ENCODE measurements around the gene SV2B.

DNA sequence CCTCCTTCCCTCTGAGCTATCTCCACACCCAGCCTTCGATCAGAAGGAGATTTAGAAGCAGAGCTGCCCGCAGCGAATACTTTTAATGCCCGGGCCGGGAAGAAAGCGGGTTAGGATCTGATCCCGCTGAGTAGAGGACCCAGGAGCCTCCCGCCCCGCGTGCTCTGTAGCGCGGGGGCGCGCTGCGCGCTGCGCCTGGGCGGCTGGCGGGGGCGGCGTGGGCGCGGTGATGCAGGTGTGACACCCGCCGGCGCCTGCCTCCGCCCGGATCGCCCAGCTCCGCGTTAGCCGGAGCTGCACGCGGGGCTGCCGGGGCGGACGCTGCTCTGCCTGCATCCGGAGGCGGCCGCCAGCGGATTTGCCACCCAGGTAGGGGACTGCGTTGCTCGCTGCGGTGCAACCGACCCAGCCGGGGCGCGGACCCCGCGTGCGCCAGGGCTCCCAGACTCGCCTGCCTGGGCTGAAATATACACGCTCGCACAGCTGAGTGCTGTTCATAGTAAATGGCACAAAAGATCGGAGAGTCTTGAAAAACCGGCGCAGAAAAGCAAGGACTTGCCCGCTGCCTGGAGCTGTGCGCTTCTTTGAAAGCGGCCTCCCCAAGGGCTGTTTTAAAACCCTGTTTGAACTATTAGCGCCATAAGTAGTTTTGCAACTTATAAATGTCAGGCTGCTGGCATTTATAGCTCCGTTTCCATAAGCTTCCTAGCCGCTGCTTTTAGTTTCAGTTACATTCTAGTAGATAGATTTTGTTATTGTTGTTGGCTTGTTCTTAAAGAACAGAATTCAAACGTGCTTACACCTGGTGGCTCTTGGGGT, at the start of gene SV2B:
- TF ChIP-seq, protein P1, sequence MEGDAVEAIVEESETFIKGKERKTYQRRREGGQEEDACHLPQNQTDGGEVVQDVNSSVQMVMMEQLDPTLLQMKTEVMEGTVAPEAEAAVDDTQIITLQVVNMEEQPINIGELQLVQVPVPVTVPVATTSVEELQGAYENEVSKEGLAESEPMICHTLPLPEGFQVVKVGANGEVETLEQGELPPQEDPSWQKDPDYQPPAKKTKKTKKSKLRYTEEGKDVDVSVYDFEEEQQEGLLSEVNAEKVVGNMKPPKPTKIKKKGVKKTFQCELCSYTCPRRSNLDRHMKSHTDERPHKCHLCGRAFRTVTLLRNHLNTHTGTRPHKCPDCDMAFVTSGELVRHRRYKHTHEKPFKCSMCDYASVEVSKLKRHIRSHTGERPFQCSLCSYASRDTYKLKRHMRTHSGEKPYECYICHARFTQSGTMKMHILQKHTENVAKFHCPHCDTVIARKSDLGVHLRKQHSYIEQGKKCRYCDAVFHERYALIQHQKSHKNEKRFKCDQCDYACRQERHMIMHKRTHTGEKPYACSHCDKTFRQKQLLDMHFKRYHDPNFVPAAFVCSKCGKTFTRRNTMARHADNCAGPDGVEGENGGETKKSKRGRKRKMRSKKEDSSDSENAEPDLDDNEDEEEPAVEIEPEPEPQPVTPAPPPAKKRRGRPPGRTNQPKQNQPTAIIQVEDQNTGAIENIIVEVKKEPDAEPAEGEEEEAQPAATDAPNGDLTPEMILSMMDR (conservative IDR thresholded peaks at IDR 0.05) = no peak
- no peak for TF ChIP-seq EZH2 (IDR thresholded peaks at IDR 0.05; ENCODE audit: low read depth)
